Measurements from ENCODE around the gene ABCC2.

Gene ABCC2

DNA sequence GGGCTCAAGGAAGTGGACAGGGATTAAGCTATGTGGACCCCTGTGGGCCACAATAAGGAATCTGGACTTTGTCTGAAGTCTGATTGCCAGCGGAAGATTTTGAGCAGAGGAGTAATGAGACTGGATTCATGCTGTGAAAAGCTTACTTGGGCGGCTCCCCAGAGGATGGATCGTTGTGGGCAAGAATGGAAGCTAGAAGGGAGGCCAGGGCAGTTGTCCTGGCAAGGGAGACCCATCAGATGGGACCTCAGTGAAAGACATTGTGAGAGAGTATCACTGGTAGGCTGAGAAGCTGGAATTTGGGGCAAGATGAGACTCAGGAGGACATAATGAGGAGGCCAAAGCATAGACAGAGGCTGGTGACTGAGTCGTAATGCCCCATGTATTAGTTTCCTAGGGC lies 15.6 kb downstream of the ABCC2 start:
- TF ChIP-seq CTCF (IDR thresholded peaks at IDR 0.05; ENCODE audit: low read depth, low read length) = no peak

DNA sequence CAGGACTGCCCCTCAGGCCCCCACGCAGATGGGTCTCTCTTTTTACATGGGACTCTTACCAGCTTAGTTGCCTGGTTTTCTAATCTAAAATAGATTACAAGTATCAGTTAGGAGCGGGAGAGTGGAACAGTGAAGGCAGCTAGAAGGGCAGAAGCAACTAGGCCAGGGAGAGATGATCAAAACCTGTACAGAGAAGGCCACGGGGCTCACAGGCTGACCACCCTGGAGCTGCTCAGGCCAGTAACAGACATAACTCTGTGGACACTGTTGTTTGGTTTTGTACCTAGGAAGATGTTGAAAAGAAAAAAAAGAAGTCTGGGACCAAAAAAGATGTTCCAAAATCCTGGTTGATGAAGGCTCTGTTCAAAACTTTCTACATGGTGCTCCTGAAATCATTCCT lies 16.5 kb downstream of the ABCC2 start:
- no peak for TF ChIP-seq CTCF (IDR thresholded peaks at IDR 0.05; ENCODE audit: low read depth, low read length)
- no peak for DNase-seq (ENCODE audit: extremely low read depth, low read depth)

More for the DNA sequence above, 15.6 kb downstream of the ABCC2 start:
- DNase-seq (ENCODE audit: extremely low read depth, low read depth) = no peak

DNA sequence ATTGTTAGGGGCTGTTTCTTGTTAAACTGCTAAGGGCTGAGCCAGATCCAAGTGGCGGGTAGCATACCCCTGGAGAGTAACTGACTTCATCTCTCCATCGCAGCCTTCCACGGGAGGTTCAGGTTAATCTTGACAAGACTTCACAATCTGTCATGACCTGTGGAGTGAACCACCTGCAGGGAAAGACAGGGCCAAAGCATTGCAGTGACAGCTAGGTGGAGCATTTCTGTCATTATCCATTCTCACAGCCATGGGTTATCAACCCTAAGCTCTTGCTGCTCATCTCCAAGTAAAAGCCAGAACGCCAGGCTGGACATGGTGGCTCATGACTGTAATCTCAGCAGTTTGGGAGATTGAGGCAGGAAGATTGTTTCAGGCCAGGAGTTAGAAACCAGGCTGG lies 17.2 kb downstream of the ABCC2 start:
- no peak for TF ChIP-seq CTCF (IDR thresholded peaks at IDR 0.05; ENCODE audit: low read depth, low read length)
- DNase-seq (ENCODE audit: extremely low read depth, low read depth) = no peak

DNA sequence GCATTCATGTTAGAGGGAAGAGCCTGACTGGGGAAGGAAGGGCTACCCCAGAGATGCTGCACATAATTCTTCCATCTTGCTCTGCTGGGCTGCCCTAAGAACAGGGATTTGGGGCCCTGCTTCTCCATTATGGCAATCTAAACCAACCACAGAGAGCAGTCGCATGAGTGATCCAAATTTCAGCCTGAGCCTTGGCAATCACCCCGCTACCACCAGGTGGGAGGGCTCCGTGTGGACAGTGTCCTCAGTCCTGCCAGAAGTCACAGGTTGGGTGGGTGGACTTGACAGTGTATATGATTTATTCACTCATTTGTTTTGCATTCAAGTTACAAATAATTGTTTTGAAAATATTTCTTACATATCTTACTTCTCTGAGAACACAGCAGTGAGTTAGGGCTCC lies 22.0 kb downstream of the ABCC2 start:
- no peak for DNase-seq (ENCODE audit: extremely low read depth, low read depth)
- TF ChIP-seq CTCF (IDR thresholded peaks at IDR 0.05; ENCODE audit: low read depth, low read length) = no peak

- TF ChIP-seq CTCF (IDR thresholded peaks at IDR 0.05; ENCODE audit: low read depth, low read length) = no peak
- DNase-seq (ENCODE audit: extremely low read depth, low read depth) = no peak
Observed at GRCh38 chr10:99805190-99805589, 22.8 kb downstream of the ABCC2 start.

DNA sequence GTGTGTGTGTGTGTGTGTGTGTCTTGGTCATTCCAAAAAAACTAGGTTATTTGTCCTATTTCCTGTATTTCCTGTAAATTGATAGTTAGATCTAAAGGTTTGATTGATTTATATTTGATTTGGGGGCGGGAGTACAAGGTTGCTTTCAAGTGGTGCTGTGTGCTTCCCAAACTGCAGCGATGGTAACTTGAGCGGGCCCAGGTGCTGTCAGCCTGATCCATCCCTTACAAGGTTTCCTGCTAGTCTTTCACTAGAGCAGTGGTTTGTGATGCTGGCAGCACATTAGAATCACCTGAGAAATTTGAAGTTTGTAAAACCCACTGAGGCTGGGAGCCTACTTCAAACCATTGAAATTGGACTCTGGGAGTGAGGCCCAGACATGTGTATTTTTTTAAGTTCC lies 23.7 kb downstream of the ABCC2 start:
- DNase-seq (ENCODE audit: extremely low read depth, low read depth) = no peak
- no peak for TF ChIP-seq CTCF (IDR thresholded peaks at IDR 0.05; ENCODE audit: low read depth, low read length)

DNA sequence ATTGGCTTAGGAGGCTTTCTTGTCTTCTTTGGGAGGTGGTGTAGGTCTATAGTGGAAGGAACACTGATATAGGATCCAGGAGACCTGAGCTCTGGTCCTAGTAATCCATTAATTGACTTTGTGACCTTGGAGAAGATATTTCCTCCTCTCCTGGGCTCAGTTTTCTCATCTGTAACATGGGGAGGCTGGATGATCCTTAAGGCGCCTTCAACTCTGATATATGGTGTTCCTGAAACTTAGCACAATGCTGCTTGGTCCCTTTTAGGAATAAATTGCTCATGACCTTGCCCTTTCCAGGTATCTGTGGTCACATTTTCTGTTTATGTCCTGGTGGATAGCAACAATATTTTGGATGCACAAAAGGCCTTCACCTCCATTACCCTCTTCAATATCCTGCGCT lies 25.3 kb downstream of the ABCC2 start:
- no peak for TF ChIP-seq CTCF (IDR thresholded peaks at IDR 0.05; ENCODE audit: low read depth, low read length)
- no peak for DNase-seq (ENCODE audit: extremely low read depth, low read depth)
